Fibroblast of lung (primary cell): Measurements from ENCODE around the gene IGHMBP2. TPM values are rescaled to one million over a fixed set of nuclear protein-coding genes. Genes with fewer than 3 reads are reported as not detected.
A peak's percentile ranks its signal among the peaks of the same experiment; 100 is the strongest.

Source experiments
- DNase-seq, 2 donors: peaks; one replicate each; pipeline versions ENCODE4 v3.0.0 to v3.0.0-alpha.2; 2010; ENCODE audit warnings: low read depth in 2 of 2
- H2AFZ ChIP-seq: 2 replicates; pipeline ENCODE4 v1.5.1; 2012; ENCODE audit warnings: low read length, control low read depth, inconsistent platforms
- H3K27ac ChIP-seq: 2 replicates; pipeline ENCODE4 v1.5.1; 2011; ENCODE audit warnings: low read length, control low read depth; ENCODE audit not compliant: insufficient read depth
- H3K27me3 ChIP-seq: 2 replicates; pipeline ENCODE4 v1.5.1; 2011; ENCODE audit warnings: mild to moderate bottlenecking, low read length; ENCODE audit not compliant: control insufficient read depth, insufficient read depth
- H3K36me3 ChIP-seq: 2 replicates; pipeline ENCODE4 v1.5.1; 2011; ENCODE audit warnings: low read length; ENCODE audit not compliant: control insufficient read depth, insufficient read depth
- H3K4me1 ChIP-seq: 2 replicates; pipeline ENCODE4 v1.5.1; 2011; ENCODE audit warnings: low read length; ENCODE audit not compliant: control insufficient read depth, insufficient read depth; ENCODE audit errors: extremely low read depth
- H3K4me2 ChIP-seq: 2 replicates; pipeline ENCODE4 v1.5.1; 2011; ENCODE audit warnings: low read length, control low read depth; ENCODE audit not compliant: insufficient read depth; ENCODE audit errors: extremely low read depth
- H3K4me3 ChIP-seq, 4 experiments: fragments of 200-600 bp in 1 of 4; sonication (generic) in 1 of 4; replicated peaks in 1 of 4; 2 replicates each; pipeline ENCODE4 v1.5.1; 2011 to 2016; ENCODE audit warnings: low read length in 4 of 4, low read depth in 3 of 4, mild to moderate bottlenecking in 3 of 4, control low read depth in 2 of 4, inconsistent platforms in 1 of 4, mixed read lengths in 1 of 4; ENCODE audit not compliant: insufficient read depth in 1 of 4; ENCODE audit errors: control extremely low read depth in 1 of 4
- H3K79me2 ChIP-seq: 2 replicates; pipeline ENCODE4 v1.5.1; 2012; ENCODE audit warnings: mild to moderate bottlenecking, low read length, inconsistent platforms; ENCODE audit not compliant: control insufficient read depth, insufficient read depth
- H3K9ac ChIP-seq: 2 replicates; pipeline ENCODE4 v1.5.1; 2011; ENCODE audit warnings: mild to moderate bottlenecking, low read length, control low read depth; ENCODE audit not compliant: insufficient read depth
- H3K9me3 ChIP-seq: 2 replicates; pipeline ENCODE4 v1.5.1; 2012; ENCODE audit warnings: low read depth, low read length; ENCODE audit not compliant: control insufficient read depth, insufficient read depth
- H4K20me1 ChIP-seq: 2 replicates; pipeline ENCODE4 v1.5.1; 2011; ENCODE audit warnings: low read length; ENCODE audit not compliant: control insufficient read depth, insufficient read depth; ENCODE audit errors: extremely low read depth
- EZH2 ChIP-seq: IDR thresholded peaks from 2 replicates; pipeline ENCODE4 v1.5.1; 2012; ENCODE audit warnings: low read length, control low read depth, mild to moderate bottlenecking; ENCODE audit errors: missing control alignments
- polyA plus RNA-seq, 2 donors: library from polyadenylated mRNA; depleted of rRNA in 1 of 2; stranded (reverse) in 1 of 2; unstranded in 1 of 2; fragments of >200 nt; gene quantifications; 2 replicates each; pipeline ENCODE4 v1.2.1, GENCODE V29; 2011 to 2012; ENCODE audit warnings: missing spikeins in 1 of 2
- total RNA-seq: library from RNA; depleted of rRNA; stranded (reverse); fragments of >200 nt; gene quantifications from 2 replicates; pipeline ENCODE4 v1.2.1, GENCODE V29; 2014
- TF ChIP-seq, protein P1 (sequence below), 2 donors: IDR thresholded peaks in 1 of 2; conservative IDR thresholded peaks in 1 of 2; 1 replicate in 1 of 2; 2 replicates in 1 of 2; pipeline ENCODE4 v1.5.1; 2011 to 2012; ENCODE audit warnings: low read length in 2 of 2, control low read depth in 1 of 2, inconsistent platforms in 1 of 2, low read depth in 1 of 2, mild to moderate bottlenecking in 1 of 2

Gene IGHMBP2
- total and polyA plus RNA-seq, 2 donors (not counting 1 experiment from before 2014, with no cell fraction given), result 5.2 to 8.6 TPM

GRCh38 chr11:68870470-68870869 lies 33.2 kb upstream of the IGHMBP2 start:
- Histone ChIP-seq H3K4me3 (peak overlapping the region in 2 of 4 experiments; percentile 8 to 47), H3K79me2 (no peaks in the 10 kb centered on the region), H3K4me1 (no peaks in the 10 kb centered on the region), H3K27ac (no peak overlapping the region), H2AFZ (no peak overlapping the region), H3K9ac (no peak overlapping the region), H3K9me3 (no peaks in the 10 kb centered on the region), H3K4me2 (peak overlapping the region; percentile 71), H4K20me1 (no peaks in the 10 kb centered on the region), H3K36me3 (no peaks in the 10 kb centered on the region), H3K27me3 (peaks cover 10% of the 10 kb centered on the region)
- TF ChIP-seq EZH2, result no peak
- TF ChIP-seq, protein P1, sequence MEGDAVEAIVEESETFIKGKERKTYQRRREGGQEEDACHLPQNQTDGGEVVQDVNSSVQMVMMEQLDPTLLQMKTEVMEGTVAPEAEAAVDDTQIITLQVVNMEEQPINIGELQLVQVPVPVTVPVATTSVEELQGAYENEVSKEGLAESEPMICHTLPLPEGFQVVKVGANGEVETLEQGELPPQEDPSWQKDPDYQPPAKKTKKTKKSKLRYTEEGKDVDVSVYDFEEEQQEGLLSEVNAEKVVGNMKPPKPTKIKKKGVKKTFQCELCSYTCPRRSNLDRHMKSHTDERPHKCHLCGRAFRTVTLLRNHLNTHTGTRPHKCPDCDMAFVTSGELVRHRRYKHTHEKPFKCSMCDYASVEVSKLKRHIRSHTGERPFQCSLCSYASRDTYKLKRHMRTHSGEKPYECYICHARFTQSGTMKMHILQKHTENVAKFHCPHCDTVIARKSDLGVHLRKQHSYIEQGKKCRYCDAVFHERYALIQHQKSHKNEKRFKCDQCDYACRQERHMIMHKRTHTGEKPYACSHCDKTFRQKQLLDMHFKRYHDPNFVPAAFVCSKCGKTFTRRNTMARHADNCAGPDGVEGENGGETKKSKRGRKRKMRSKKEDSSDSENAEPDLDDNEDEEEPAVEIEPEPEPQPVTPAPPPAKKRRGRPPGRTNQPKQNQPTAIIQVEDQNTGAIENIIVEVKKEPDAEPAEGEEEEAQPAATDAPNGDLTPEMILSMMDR (conservative IDR thresholded peaks at IDR 0.05 in 1 of 2, IDR thresholded peaks at IDR 0.05 in 1 of 2; ENCODE audit: low read depth in 1 of 2, low read length in 2 of 2), result peak in 1 of 2 donors; percentile 11
- peak in 1 of 2 donors; percentile 15 for DNase-seq

- Histone ChIP-seq H4K20me1 (no peaks in the 10 kb centered on the region), H2AFZ (no peak overlapping the region), H3K9me3 (no peaks in the 10 kb centered on the region), H3K4me3 (no peak overlapping the region), H3K4me1 (no peaks in the 10 kb centered on the region), H3K4me2 (no peak overlapping the region), H3K27me3 (peaks cover 10% of the 10 kb centered on the region), H3K27ac (no peak overlapping the region), H3K79me2 (no peaks in the 10 kb centered on the region), H3K36me3 (no peaks in the 10 kb centered on the region), H3K9ac (no peak overlapping the region)
- peak in 1 of 2 donors; percentile 37 for DNase-seq
- TF ChIP-seq, protein P1 (conservative IDR thresholded peaks at IDR 0.05 in 1 of 2, IDR thresholded peaks at IDR 0.05 in 1 of 2; ENCODE audit: low read depth in 1 of 2, low read length in 2 of 2), result no peak
- no peak for TF ChIP-seq EZH2
These were observed 31.3 kb upstream of the IGHMBP2 start for GRCh38 chr11:68872216-68873003.

GRCh38 chr11:68878022-68878421 lies 25.7 kb upstream of the IGHMBP2 start:
- Histone ChIP-seq H2AFZ (no peak overlapping the region), H4K20me1 (no peaks in the 10 kb centered on the region), H3K4me1 (no peaks in the 10 kb centered on the region), H3K79me2 (no peaks in the 10 kb centered on the region), H3K27ac (no peak overlapping the region), H3K9me3 (no peaks in the 10 kb centered on the region), H3K4me3 (no peak overlapping the region), H3K4me2 (no peak overlapping the region), H3K36me3 (no peaks in the 10 kb centered on the region), H3K27me3 (no peaks in the 10 kb centered on the region), H3K9ac (no peak overlapping the region)
- no peak for DNase-seq
- TF ChIP-seq, protein P1 (conservative IDR thresholded peaks at IDR 0.05 in 1 of 2, IDR thresholded peaks at IDR 0.05 in 1 of 2; ENCODE audit: low read depth in 1 of 2, low read length in 2 of 2), result no peak
- TF ChIP-seq EZH2, result no peak
